OCI-M2 (cell line): ENCODE results near the gene ADAR.

Experiments
- DNase-seq: peaks from one replicate; lab custom pipeline; 2025; ENCODE audit not compliant: unreplicated experiment; lab: John Stamatoyannopoulos, UW

Gene ADAR

GRCh38 chr1:154619181-154619948 lies 11.4 kb upstream of the ADAR start:
- no peak for DNase-seq

DNA sequence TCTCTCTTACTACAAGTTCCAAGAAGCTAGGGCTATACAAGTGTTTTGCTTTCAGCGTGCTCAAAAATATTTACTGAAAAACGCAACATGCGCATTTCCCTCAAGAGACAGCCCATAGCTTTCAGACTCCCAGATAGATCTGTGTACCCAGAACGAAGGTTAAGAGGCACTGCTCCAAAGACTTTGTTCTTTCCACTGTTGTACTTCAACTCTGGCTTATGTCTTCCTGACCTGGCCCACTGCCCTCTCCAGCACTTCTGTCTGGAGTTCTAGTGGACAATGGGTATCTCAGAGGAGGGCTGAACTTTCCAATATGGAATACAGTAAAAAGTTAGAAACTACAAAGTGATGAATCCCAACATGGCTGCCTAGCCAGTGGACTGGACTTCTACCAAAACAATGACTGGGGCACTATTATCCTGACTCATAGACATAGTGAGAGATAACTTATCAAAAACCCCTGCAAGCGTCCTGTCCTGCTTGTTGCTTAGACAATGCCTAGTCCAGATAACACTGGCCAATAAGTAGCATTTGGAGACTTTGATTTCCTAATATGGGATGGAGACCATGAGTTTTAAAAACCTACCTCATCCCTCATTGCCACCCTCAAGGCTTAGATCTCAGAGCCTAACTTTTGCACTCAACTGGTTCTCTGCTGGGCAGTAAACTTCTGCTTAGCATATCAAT lies 8.8 kb upstream of the ADAR start:
- DNase-seq: no peak

- DNase-seq: no peak
Observed at GRCh38 chr1:154615411-154615810, 7.4 kb upstream of the ADAR start.

DNA sequence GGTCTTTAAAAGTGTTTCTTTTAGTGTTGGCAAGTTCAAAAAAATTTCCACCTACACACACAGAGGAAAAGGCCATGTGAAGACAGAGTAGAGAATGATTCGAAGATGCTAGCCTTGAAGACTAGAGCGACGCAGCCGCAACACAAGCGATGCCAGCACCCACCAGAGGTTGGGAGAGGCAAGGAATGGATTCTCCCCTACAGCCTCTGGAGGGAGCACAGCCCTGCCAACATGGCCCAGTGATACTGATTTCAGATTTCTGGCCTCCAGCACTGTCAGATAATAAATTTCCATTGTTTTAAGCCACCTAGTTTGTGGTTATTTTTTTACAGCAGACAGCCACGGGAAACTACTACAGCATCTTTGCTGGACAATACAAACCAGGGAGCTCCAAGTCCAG lies 6.9 kb upstream of the ADAR start:
- DNase-seq: no peak

- DNase-seq: no peak
Observed at GRCh38 chr1:154614247-154614646, 6.3 kb upstream of the ADAR start.

DNA sequence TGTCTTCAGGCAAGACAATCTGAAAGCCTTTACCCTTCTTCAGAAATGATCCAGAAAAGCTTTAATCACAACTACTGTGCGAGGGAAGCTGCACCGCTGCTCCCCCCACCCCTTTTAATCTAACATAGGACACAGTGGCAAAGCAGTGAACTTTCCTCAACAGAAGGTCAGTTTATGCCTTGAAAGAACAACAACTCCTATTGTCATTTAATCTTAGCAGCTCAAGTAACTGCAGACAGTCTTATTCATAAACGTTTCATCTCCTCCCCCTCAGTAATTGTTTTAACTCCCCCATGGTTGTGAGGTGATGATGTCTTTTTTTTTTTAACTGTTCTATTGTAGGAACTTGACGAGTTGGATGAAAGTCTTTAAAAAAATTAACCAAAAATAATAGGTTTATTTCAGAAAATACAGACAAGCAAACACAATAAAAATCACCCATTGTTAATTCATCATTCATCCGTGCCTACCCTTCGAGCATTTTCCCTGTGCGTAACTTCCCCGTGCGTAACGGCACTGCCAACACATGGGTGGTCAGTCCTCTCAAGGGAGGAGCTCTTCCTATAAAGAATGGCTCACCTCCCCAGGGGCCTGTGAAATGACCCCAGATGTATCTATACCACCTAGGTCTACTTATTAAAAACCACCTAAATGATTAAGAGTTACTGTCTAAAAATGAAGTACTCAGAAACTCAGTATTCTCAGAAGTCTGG lies 3.3 kb upstream of the ADAR start:
- no peak for DNase-seq

DNA sequence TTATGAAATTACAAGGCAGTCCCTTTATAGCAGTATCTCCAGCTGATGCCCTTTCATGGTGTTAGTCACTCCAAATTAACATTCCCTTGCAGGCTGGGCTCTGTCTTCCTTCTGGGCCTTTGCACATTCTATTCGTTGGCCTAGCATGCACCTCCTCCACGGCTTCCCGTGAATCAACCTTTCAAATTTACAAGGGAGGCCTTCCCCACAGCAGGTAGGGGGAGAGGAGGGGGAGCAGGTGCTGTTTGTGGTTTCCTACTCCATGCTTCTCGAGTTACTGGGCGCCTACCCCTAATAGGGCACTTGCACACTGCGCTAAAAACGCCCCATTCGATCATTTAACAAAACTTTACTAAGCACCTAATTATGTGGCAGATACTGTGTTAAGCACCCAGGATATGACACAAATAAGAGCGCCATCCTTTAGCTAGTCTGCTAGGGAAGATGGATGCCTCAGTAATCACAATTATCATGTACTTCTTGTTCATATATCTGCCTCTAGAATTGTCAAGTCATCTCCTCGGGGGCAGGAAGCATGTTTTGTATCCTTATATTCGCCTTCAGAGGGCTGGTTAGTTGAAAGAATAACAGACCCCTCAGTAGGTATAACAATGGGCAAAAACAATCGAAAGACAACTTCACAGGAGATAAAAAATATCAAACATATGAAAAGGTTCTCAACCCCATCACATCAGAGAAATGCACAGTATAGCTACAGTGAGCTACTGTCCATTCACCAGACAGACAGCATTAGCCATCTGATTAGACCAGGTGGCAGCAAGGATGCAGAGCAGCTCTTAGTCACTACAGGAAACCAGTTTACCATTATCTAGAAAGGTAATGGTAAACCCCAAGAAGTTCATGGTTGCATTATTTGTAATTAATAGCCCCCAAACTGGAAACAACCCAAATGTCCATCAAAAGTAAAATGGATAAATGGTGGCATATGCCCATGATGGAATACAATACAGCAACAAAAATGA lies 1.7 kb upstream of the ADAR start:
- DNase-seq: no peak

GRCh38 chr1:154608397-154609270 lies 648 bp upstream of the ADAR start:
- DNase-seq: no peak

DNA sequence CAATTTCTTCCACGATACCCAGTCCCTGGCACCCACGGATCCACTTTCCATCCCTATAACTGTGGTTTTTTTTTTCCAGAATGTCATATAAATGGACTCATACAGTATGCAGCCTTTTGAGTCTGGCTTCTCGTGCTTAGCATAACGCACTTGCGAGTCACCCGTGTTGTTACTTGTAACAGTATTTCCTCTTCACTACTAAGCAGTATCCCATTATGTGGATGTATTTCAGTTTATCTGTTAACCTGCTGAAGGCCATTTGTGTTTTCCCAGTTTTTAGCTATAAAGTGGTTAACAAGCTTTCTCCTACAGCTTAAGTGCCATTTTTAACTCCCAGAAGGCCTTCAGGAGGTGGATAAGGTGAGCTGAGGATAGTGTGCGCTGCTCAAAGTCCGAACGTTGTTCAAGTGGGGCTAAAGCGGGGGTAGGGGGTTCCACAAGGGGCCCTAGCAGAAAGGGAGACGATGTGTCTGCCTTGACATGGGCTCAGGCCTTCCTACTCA lies 829 bp downstream of the ADAR start:
- no peak for DNase-seq

DNA sequence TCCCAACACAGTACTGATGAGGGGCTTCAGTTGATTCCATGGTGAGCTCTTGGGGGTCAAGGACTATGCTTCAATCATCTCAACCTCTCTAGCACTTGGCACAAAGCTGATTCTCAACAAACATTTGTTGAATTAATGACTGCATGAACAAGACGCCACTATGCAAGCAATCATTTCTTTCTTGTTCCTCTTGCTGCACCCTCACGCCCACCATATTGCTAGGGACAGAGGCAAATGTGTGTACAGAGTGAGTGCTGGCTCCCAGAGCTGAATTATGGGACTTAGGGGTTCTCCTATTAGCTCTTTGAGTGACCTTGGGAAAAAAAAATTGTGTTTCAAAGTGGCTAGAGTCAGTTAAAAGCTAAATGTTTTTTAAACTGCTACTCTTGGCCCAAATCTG lies 2.5 kb downstream of the ADAR start:
- DNase-seq: no peak

- no peak for DNase-seq
Observed at GRCh38 chr1:154603317-154603716, 4.7 kb downstream of the ADAR start.

DNA sequence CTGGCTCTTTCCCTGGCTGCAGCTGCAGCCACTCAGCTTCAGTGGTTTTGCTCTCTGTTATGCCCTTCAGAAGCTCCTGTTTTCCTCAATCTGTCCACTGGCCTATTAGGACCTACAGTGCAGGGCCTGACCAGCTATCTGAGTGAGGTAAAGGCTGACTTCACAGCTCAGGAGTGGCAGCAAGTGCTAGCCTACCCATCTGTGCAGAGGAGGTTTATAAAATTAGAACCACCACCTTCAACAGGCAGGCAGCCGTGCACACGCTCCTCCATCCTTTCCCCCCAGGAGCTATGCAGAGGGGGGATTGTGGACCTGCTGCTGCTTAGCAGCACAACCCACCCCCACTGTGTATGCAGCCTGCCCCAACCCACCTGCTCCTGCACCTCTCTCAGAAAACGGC lies 8.3 kb downstream of the ADAR start:
- no peak for DNase-seq

- DNase-seq: no peak
Observed at GRCh38 chr1:154598871-154599635, 8.9 kb downstream of the ADAR start.

GRCh38 chr1:154595621-154596020 lies 12.4 kb downstream of the ADAR start:
- no peak for DNase-seq

DNA sequence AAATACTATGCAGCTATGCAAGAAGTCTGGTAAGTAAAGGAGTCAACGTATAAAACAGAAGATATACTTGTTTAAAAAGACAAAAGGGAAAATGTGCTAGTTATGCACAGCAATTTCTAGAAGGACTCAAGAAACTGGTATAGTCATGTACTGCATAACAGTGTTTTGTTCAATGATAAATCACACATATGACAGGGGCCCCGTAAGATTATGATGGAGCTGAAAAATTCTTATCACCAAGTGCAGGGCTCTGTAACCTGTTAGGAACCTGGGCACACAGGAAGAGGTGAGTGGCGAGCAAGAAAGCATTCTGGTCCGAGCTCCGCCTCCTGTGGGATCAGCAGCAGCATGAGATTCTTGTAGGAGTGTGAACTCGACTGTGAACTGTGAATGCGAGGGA lies 13.2 kb downstream of the ADAR start:
- DNase-seq: no peak

DNA sequence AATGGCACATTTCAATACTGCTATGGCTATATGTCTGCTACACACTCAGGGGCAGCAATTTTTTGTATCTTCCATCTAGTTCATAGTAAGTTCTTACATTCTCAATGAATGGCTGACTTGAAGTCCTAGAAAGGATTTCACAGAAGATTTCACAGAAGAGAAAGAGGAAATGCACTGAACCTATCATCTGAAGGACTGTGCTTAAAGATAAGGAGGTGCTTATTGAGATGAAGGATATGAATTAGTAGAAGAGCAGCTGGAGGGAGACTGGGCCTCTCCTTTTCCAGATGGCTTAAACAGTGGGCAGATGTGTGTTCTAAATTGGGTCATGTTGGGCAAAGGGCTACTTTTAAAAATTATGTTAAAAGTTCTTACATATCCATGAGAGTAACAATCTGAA lies 14.6 kb downstream of the ADAR start:
- no peak for DNase-seq

DNA sequence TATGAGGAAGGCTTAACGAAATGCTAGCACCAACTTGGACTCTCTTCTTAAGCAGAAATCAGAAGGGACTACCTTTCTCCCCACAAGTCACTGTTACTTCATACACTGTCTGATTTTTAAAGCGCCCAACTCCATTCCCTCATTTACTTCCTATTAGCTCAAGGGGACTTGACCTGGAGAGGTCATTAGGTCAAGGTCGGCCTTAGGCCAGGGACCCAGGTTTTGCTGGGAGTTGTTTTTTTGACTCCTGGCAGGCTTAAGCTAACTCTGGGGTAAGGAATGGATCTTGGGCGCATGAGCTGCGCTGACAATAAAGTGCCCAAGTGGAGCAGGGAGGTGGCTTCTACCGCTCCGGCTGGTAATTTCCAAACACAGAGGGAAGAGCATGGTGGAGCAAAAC lies 16.8 kb downstream of the ADAR start:
- no peak for DNase-seq

DNA sequence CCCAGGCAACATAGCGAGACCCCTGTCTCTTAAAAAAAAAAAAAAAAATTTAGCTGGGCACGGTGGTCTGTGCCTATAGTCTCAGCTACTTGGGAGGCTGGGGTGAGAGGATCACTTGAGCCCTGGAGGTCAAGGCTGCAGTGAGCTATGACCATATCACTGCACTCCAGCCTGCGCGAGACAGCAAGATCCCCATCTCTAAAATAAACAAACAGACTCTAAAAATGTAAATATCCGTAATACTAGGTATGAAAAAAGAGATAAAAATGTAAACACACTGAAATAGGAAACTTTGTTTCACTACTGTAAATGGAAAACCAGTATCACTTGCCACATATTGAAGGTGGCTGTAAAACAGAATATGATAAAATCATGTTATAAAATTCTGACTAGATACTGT lies 17.2 kb downstream of the ADAR start:
- DNase-seq: no peak

- no peak for DNase-seq
Observed at GRCh38 chr1:154589780-154590179, 18.2 kb downstream of the ADAR start.
